CD14-positive monocyte (primary cell): ENCODE measurements around the gene GCK. TPM values are rescaled to one million over a fixed set of nuclear protein-coding genes. Genes with fewer than 3 reads are reported as not detected.

Experiments
- DNase-seq, 3 donors: peaks; one replicate each; pipeline ENCODE4 v3.0.0-alpha.2; 2011 to 2022
- H2AFZ ChIP-seq: 2 replicates; pipeline ENCODE4 v1.6.0; 2012; ENCODE audit warnings: mild to moderate bottlenecking, low read depth, low read length, inconsistent platforms; ENCODE audit not compliant: insufficient read depth, poor library complexity, severe bottlenecking
- H3K27ac ChIP-seq, 2 donors: 1 replicate in 1 of 2; 2 replicates in 1 of 2; pipeline ENCODE4 v1.5.1; 2012 to 2013; ENCODE audit warnings: low read length in 2 of 2, control low read depth in 1 of 2, inconsistent platforms in 1 of 2, low read depth in 1 of 2, mild to moderate bottlenecking in 1 of 2
- H3K27me3 ChIP-seq, 2 donors: one replicate each; pipeline versions ENCODE4 v1.6.0 to v1.6.1; 2011 to 2013; ENCODE audit warnings: low read length in 2 of 2; ENCODE audit not compliant: control insufficient read depth in 2 of 2, insufficient read depth in 2 of 2
- H3K36me3 ChIP-seq, 2 donors: replicated peaks in 1 of 2; 1 replicate in 1 of 2; 2 replicates in 1 of 2; pipeline versions ENCODE4 v1.5.1 to v1.6.1; 2012 to 2013; ENCODE audit warnings: low read length in 2 of 2, control low read depth in 1 of 2, inconsistent platforms in 1 of 2, mild to moderate bottlenecking in 1 of 2; ENCODE audit not compliant: insufficient read depth in 2 of 2, control insufficient read depth in 1 of 2
- H3K4me1 ChIP-seq, 2 donors: 1 replicate in 1 of 2; 2 replicates in 1 of 2; pipeline versions ENCODE4 v1.5.1 to v1.6.1; 2012 to 2013; ENCODE audit warnings: low read length in 2 of 2, control low read depth in 1 of 2, inconsistent platforms in 1 of 2, mild to moderate bottlenecking in 1 of 2, moderate library complexity in 1 of 2; ENCODE audit not compliant: insufficient read depth in 2 of 2, control insufficient read depth in 1 of 2
- H3K4me2 ChIP-seq: replicated peaks from 2 replicates; pipeline ENCODE3; 2012; ENCODE audit warnings: low read length, moderate library complexity, mild to moderate bottlenecking; ENCODE audit not compliant: poor library complexity, severe bottlenecking; ENCODE audit errors: extremely low read depth
- H3K4me3 ChIP-seq, 3 experiments: fragments of 200-600 bp in 1 of 3; sonication (generic) in 1 of 3; replicated peaks in 1 of 3; 1 replicate in 2 of 3; 2 replicates in 1 of 3; pipeline ENCODE4 v1.5.1; 2011 to 2013; ENCODE audit warnings: low read length in 3 of 3, mild to moderate bottlenecking in 3 of 3, control low read depth in 2 of 3, low read depth in 2 of 3, inconsistent platforms in 1 of 3, moderate library complexity in 1 of 3
- H3K79me2 ChIP-seq: 2 replicates; pipeline ENCODE4 v1.6.0; 2012; ENCODE audit warnings: mild to moderate bottlenecking, control low read depth, inconsistent platforms, low read length, moderate library complexity; ENCODE audit not compliant: insufficient read depth
- H3K9ac ChIP-seq: 2 replicates; pipeline ENCODE4 v1.6.0; 2017; ENCODE audit warnings: low read length, mild to moderate bottlenecking; ENCODE audit not compliant: insufficient read depth, poor library complexity, severe bottlenecking
- H3K9me3 ChIP-seq, 2 donors: replicated peaks in 1 of 2; 1 replicate in 1 of 2; 2 replicates in 1 of 2; pipeline versions ENCODE4 v1.5.1 to v1.6.1; 2012 to 2013; ENCODE audit warnings: low read length in 2 of 2, control low read depth in 1 of 2; ENCODE audit not compliant: control insufficient read depth in 1 of 2, insufficient read depth in 1 of 2
- H4K20me1 ChIP-seq: 2 replicates; pipeline ENCODE4 v1.6.0; 2012; ENCODE audit warnings: mild to moderate bottlenecking, low read length, control low read depth, moderate library complexity; ENCODE audit not compliant: insufficient read depth
- H3K27ac Mint-ChIP-seq, 7 donors: one replicate each; pipeline ENCODE4 v1.8.0; 2020; ENCODE audit warnings: mild to moderate bottlenecking in 7 of 7, mixed read lengths in 7 of 7, moderate library complexity in 6 of 7, inconsistent platforms in 2 of 7
- H3K27me3 Mint-ChIP-seq, 3 donors: one replicate each; pipeline ENCODE4 v1.8.0; 2021 to 2022; ENCODE audit warnings: low read depth in 3 of 3, mild to moderate bottlenecking in 3 of 3, mixed read lengths in 3 of 3, moderate library complexity in 3 of 3, inconsistent platforms in 1 of 3
- H3K36me3 Mint-ChIP-seq, 2 donors: one replicate each; pipeline ENCODE4 v1.8.0; 2020; ENCODE audit warnings: mixed read lengths in 2 of 2, inconsistent platforms in 1 of 2, mild to moderate bottlenecking in 1 of 2
- H3K4me1 Mint-ChIP-seq: one replicate; pipeline ENCODE4 v1.8.0; 2020; ENCODE audit warnings: mild to moderate bottlenecking, mixed read lengths
- H3K4me3 Mint-ChIP-seq, 2 donors: one replicate each; pipeline ENCODE4 v1.8.0; 2020; ENCODE audit warnings: mild to moderate bottlenecking in 2 of 2, mixed read lengths in 2 of 2, moderate library complexity in 1 of 2
- H3K9me3 Mint-ChIP-seq, 7 donors: one replicate each; pipeline ENCODE4 v1.8.0; 2020 to 2022; ENCODE audit warnings: mixed read lengths in 7 of 7, mild to moderate bottlenecking in 6 of 7, moderate library complexity in 6 of 7, inconsistent platforms in 2 of 7
- CTCF ChIP-seq: fragments of 200-600 bp; IDR thresholded peaks from one replicate; pipeline ENCODE4 v1.8.0; 2022; ENCODE audit warnings: antibody characterized with exemption, mild to moderate bottlenecking
- WGBS: methylation state at CpG from one replicate; pipeline ENCODE4 v1.1.5; 2013; ENCODE audit warnings: missing lambda C conversion rate; ENCODE audit not compliant: insufficient coverage; 5-methylcytosine and 5-hydroxymethylcytosine counted together
- intact Hi-C, 2 donors: fragments of 100-400 bp; cut with micrococcal nuclease; formaldehyde crosslinking; loops; one replicate each; pipeline versions ENCODE4 v1.15.0 to v1.15.1; 2023
- polyA plus RNA-seq, 3 donors: library from polyadenylated mRNA; depleted of rRNA in 1 of 3; unstranded in 2 of 3; stranded (reverse) in 1 of 3; fragments of 300-500 nt in 2 of 3; fragments of >200 nt in 1 of 3; fragmentation: Illumina TruSeq in 2 of 3; gene quantifications; 1 replicate in 2 of 3; 2 replicates in 1 of 3; pipeline ENCODE4 v1.2.3, GENCODE V29; 2012 to 2021

The GCK gene
- polyA plus RNA-seq, 3 donors = not detected

GRCh38 chr7:44157116-44158080 is 31.8 kb downstream of the GCK start:
- Histone ChIP-seq H3K4me1 (no peaks in the 10 kb centered on the region), H3K4me2 (no peak overlapping the region), H3K27ac (no peak overlapping the region), H3K79me2 (no peaks in the 10 kb centered on the region), H3K4me3 (no peak overlapping the region), H3K27me3 (no peaks in the 10 kb centered on the region), H3K9me3 (no peaks in the 10 kb centered on the region), H3K36me3 (no peaks in the 10 kb centered on the region), H4K20me1 (no peaks in the 10 kb centered on the region), H2AFZ (no peak overlapping the region), H3K9ac (no peak overlapping the region)
- Mint-ChIP-seq H3K4me1 (no peaks in the 10 kb centered on the region), H3K4me3 (no peak overlapping the region), H3K9me3 (peaks cover 0 to 3% (median 0%) of the 10 kb centered on the region in 7 donors), H3K27me3 (peaks cover 3 to 5% (median 5%) of the 10 kb centered on the region in 3 donors), H3K36me3 (no peaks in the 10 kb centered on the region), H3K27ac (no peak overlapping the region)
- TF ChIP-seq CTCF = no peak
- intact Hi-C loops = no loop called here
- no peak for DNase-seq
- WGBS = 92% methylated on average over 12 of the region's 15 CpGs

GRCh38 chr7:44156453-44157010 is 32.7 kb downstream of the GCK start:
- no peak overlapping the region for H3K4me2 ChIP-seq
- no CpG with 5 or more reads among the region's 4 CpGs for WGBS
- H3K4me1 Mint-ChIP-seq = no peaks in the 10 kb centered on the region
- no peaks in the 10 kb centered on the region for H3K9me3 ChIP-seq
- no peak for DNase-seq
- no peak overlapping the region for H3K9ac ChIP-seq
- H4K20me1 ChIP-seq = no peaks in the 10 kb centered on the region
- no peak overlapping the region for H3K4me3 ChIP-seq
- intact Hi-C loops = no loop called here
- H3K4me3 Mint-ChIP-seq = no peak overlapping the region
- no peaks in the 10 kb centered on the region for H3K36me3 ChIP-seq
- no peaks in the 10 kb centered on the region for H3K79me2 ChIP-seq
- H3K27me3 Mint-ChIP-seq = peaks cover 2 to 3% (median 3%) of the 10 kb centered on the region in 3 donors
- no peaks in the 10 kb centered on the region for H3K9me3 Mint-ChIP-seq
- no peak overlapping the region for H3K27ac ChIP-seq
- TF ChIP-seq CTCF = no peak
- no peaks in the 10 kb centered on the region for H3K27me3 ChIP-seq
- peak overlapping the region in 1 of 7 donors; percentile 50 for H3K27ac Mint-ChIP-seq
- no peak overlapping the region for H2AFZ ChIP-seq
- no peaks in the 10 kb centered on the region for H3K4me1 ChIP-seq
- H3K36me3 Mint-ChIP-seq = no peaks in the 10 kb centered on the region
